ENCODE measurements around the gene RABEP2. TPM values are rescaled to one million over a fixed set of nuclear protein-coding genes. Genes with fewer than 3 reads are reported as not detected.
A peak's percentile ranks its signal among the peaks of the same experiment; 100 is the strongest.
"Not testable (repeated sequence)": the region's sequence is repeated elsewhere in the genome, so short reads cannot be mapped to it uniquely, and the experiment has no call there.

The RABEP2 gene
- total RNA-seq, 4 donors from 2014 or later = 18.9 to 30.2 (median 24.9) TPM

DNA sequence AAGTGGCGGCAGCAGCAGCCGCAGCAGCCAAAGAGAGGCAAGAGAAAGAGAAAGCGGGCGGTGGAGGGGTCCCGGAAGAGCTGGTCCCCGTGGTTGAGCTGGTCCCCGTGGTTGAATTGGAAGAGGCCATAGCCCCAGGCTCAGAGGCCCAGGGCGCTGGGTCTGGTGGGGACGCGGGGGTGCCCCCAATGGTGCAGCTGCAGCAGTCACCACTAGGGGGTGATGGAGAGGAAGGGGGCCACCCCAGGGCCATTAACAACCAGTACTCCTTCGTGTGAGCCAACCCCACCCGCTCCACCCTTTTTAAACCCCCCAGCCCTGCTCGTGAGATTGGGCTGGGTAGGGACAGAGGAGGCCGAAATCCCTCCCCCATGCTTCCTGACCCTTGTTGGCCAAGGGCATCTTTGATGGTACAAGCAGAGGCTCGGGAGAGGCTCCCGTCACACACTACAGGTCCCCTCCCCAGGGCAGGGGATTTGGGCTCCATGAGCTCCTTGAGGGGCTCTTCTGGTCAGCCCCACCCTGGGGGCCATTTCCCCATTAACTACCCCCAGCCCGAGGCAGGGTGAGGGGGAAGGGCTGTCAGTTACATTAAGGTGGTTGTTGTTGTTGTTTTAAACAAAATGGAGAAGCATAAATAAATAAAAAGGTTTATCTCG is 51.4 kb downstream of the RABEP2 start:
- Histone ChIP-seq H3K27me3 (no peaks in the 10 kb centered on the region), H3K4me3 (no peak overlapping the region), H3K36me3 (peaks cover 0 to 62% of the 10 kb centered on the region in 2 donors), H3K4me1 (no peaks in the 10 kb centered on the region), H3K27ac (no peak overlapping the region), H3K9me3 (no peaks in the 10 kb centered on the region)
- no peak for ATAC-seq
- TF ChIP-seq, protein P1, sequence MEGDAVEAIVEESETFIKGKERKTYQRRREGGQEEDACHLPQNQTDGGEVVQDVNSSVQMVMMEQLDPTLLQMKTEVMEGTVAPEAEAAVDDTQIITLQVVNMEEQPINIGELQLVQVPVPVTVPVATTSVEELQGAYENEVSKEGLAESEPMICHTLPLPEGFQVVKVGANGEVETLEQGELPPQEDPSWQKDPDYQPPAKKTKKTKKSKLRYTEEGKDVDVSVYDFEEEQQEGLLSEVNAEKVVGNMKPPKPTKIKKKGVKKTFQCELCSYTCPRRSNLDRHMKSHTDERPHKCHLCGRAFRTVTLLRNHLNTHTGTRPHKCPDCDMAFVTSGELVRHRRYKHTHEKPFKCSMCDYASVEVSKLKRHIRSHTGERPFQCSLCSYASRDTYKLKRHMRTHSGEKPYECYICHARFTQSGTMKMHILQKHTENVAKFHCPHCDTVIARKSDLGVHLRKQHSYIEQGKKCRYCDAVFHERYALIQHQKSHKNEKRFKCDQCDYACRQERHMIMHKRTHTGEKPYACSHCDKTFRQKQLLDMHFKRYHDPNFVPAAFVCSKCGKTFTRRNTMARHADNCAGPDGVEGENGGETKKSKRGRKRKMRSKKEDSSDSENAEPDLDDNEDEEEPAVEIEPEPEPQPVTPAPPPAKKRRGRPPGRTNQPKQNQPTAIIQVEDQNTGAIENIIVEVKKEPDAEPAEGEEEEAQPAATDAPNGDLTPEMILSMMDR (IDR thresholded peaks at IDR 0.05) = peak in 3 of 4 experiments; percentile 48 to 72 (median 52)
- TF ChIP-seq POLR2AphosphoS5 (IDR thresholded peaks at IDR 0.05) = no peak
- 49 to 71% methylated on average over 1 to 2 of the region's 18 CpGs for WGBS, 2 donors (ENCODE audit: low coverage in 1 of 2)

DNA sequence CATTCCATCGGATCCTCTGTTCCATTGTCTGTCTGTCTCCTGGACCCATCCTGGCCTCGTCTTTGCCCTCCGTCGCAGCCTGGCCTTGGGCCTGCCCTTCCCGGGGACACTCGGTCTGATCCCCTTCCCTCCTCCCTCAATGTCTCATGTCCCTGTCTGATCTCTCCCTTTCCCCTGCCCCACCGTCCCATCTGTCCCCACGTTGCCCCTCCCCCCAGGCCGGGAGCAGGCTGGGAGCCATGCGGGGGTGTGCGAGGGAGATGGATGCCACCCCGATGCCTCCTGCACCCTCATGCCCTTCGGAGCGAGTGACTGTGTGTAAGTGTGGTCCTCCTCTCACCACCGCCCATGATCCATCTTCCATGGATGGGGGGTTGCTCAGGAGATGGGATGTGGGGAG is 52.1 kb downstream of the RABEP2 start:
- no peak for TF ChIP-seq POLR2A (IDR thresholded peaks at IDR 0.05)
- TF ChIP-seq POLR2AphosphoS5 (IDR thresholded peaks at IDR 0.05) = no peak
- no peak for TF ChIP-seq EP300 (IDR thresholded peaks at IDR 0.05)
- TF ChIP-seq, protein P1 (IDR thresholded peaks at IDR 0.05) = no peak
- no peaks in the 10 kb centered on the region for H3K4me1 ChIP-seq
- 50 to 93% methylated on average over 1 to 5 of the region's 15 CpGs for WGBS, 2 donors (ENCODE audit: low coverage in 1 of 2)
- H3K4me3 ChIP-seq = no peak overlapping the region
- peaks cover 0 to 69% of the 10 kb centered on the region in 2 donors for H3K36me3 ChIP-seq
- no peaks in the 10 kb centered on the region for H3K9me3 ChIP-seq
- H3K27ac ChIP-seq = no peak overlapping the region
- no peak for ATAC-seq
- H3K27me3 ChIP-seq = no peaks in the 10 kb centered on the region

DNA sequence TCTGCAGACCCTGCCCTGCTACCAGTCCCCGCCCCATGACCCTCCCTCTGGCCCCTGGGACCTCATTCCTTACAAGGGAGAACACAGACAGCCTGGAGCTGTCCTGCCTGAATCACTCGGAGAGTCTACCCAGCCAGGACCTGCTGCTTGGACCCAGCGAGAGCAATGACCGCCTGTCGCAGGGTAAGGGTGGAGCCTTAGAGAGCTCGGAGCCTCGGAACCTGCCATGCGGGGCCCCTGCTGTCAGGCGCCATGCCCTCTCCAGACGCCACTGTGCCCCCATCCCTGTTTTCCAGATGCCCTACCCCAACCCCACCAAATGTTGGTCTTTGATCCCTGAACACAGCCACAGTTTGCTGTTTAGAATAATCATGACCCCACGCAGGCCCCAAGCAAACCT is 55.8 kb downstream of the RABEP2 start:
- Histone ChIP-seq H3K4me3 (no peak overlapping the region), H3K27ac (no peak overlapping the region), H3K9me3 (no peaks in the 10 kb centered on the region), H3K4me1 (peaks cover 0 to 27% (median 12%) of the 10 kb centered on the region in 3 donors), H3K27me3 (no peaks in the 10 kb centered on the region), H3K36me3 (peaks cover 0 to 84% of the 10 kb centered on the region in 2 donors)
- WGBS, 2 donors (ENCODE audit: low coverage in 1 of 2) = 80 to 93% methylated on average over 1 to 5 of the region's 11 CpGs
- no peak for ATAC-seq
- TF ChIP-seq POLR2A (IDR thresholded peaks at IDR 0.05) = no peak
- TF ChIP-seq, protein P1 (IDR thresholded peaks at IDR 0.05) = no peak
- no peak for TF ChIP-seq POLR2AphosphoS5 (IDR thresholded peaks at IDR 0.05)
- no peak for TF ChIP-seq EP300 (IDR thresholded peaks at IDR 0.05)

DNA sequence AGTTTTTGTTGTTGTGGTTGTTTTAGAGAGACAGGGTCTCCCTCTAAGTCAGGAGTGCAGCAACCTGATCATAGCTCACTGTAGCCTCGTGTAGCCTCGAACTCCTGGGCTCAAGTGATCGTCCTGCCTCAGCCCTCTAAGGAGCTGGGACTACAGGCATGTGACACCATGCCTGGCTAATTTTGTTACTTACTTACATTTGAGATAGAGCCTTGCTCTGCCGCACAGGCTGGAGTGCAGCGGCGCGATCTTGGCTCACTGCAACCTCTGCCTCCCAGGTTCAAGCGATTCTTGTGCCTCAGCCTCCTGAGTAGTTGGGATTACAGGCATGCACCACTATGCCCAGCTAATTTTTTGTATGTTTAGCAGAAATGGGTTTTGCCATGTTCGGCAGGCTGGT is 57.4 kb downstream of the RABEP2 start:
- H3K4me3 ChIP-seq, H3K9me3 ChIP-seq, ATAC-seq, H3K27ac ChIP-seq, H3K27me3 ChIP-seq: not testable (repeated sequence)
- WGBS, 2 donors (ENCODE audit: low coverage in 1 of 2) = 94 to 100% methylated on average over 2 to 4 of the region's 9 CpGs
- Histone ChIP-seq H3K36me3 (peaks cover 0 to 68% of the 10 kb centered on the region in 2 donors), H3K4me1 (peaks cover 0 to 34% (median 12%) of the 10 kb centered on the region in 3 donors)

DNA sequence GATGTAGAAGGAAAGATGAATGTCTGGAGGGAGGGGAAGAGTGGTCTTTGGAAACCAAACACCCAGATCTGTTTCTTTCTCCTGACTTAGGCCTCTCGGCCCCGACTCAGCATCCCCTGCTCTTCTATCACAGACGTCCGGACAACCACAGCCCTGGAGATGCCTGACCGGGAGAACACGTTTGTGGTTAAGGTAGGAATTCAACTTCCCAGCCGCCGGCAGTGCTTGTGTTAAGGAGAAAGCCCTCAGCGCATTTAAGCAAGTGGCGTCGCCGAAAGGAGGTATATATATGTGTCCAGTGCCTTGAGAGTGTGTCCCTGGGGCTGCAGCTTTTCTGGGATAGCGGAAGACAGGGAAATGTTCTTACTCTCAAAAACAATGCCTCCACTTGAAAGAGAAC is 57.8 kb downstream of the RABEP2 start:
- Histone ChIP-seq H3K27ac (no peak overlapping the region), H3K4me3 (no peak overlapping the region), H3K27me3 (no peaks in the 10 kb centered on the region), H3K9me3 (no peaks in the 10 kb centered on the region), H3K36me3 (peaks cover 0 to 64% of the 10 kb centered on the region in 2 donors), H3K4me1 (peaks cover 0 to 38% (median 12%) of the 10 kb centered on the region in 3 donors)
- ATAC-seq = no peak
- TF ChIP-seq POLR2AphosphoS5 (IDR thresholded peaks at IDR 0.05) = no peak
- TF ChIP-seq, protein P1 (IDR thresholded peaks at IDR 0.05) = no peak
- no peak for TF ChIP-seq EP300 (IDR thresholded peaks at IDR 0.05)
- WGBS, 2 donors (ENCODE audit: low coverage in 1 of 2) = 85% methylated on average over 8 to 12 of the region's 13 CpGs

Measured in gastroesophageal sphincter (tissue), 4 donors.